Stomach (tissue), 4 donors: ENCODE results near the gene PEX10.

ENCODE experiments used
- CTCF ChIP-seq, 7 experiments: fragments of 450-650 bp in 4 of 7; fragments of 200-600 bp in 3 of 7; sonication (generic) in 3 of 7; IDR thresholded peaks; one replicate each; pipeline ENCODE4 v1.5.1; 2016 to 2019; ENCODE audit warnings: antibody characterized with exemption in 7 of 7, control low read depth in 2 of 7, mild to moderate bottlenecking in 1 of 7
- POLR2AphosphoS5 ChIP-seq, 3 donors: sonication (generic); formaldehyde crosslinking; IDR thresholded peaks; one replicate each; pipeline ENCODE4 v1.6.1; 2016; ENCODE audit warnings: antibody characterized with exemption in 3 of 3

- TF ChIP-seq CTCF (IDR thresholded peaks at IDR 0.05), result no peak
- TF ChIP-seq POLR2AphosphoS5 (IDR thresholded peaks at IDR 0.05), result peak in 2 of 3 donors; percentile 92 to 95
These were observed at the start of gene PEX10 for GRCh38 chr1:2412395-2412772.
